Body of pancreas (tissue), 4 donors: ENCODE data around the gene UNC5A. TPM values are rescaled to one million over a fixed set of nuclear protein-coding genes. Genes with fewer than 3 reads are reported as not detected.

Source experiments
- ATAC-seq: fragments of 150-250 bp; one replicate; pipeline ENCODE4 v1.9.1; 2016
- DNase-seq, 4 donors: peaks; one replicate each; pipeline ENCODE4 v3.0.0-alpha.2; 2019
- H3K27ac ChIP-seq, 4 donors: fragments of 200-600 bp; sonication (generic); 1 replicate in 3 of 4; 2 replicates in 1 of 4; pipeline versions ENCODE4 v1.5.1 to v1.6.1; 2016 to 2019; ENCODE audit warnings: mild to moderate bottlenecking in 1 of 4, mixed read lengths in 1 of 4, moderate library complexity in 1 of 4
- H3K27me3 ChIP-seq, 2 donors: fragments of 200-600 bp; sonication (generic); one replicate each; pipeline ENCODE4 v1.6.0; 2016; ENCODE audit warnings: mild to moderate bottlenecking in 1 of 2
- H3K36me3 ChIP-seq, 2 donors: fragments of 200-600 bp; sonication (generic); replicated peaks in 1 of 2; 2 replicates each; pipeline ENCODE4 v1.5.1; 2016; ENCODE audit warnings: low read depth in 2 of 2; ENCODE audit not compliant: insufficient read depth in 1 of 2
- H3K4me1 ChIP-seq: fragments of 200-600 bp; sonication (generic); one replicate; pipeline ENCODE4 v1.6.0; 2016
- H3K4me3 ChIP-seq, 2 donors: fragments of 200-600 bp; sonication (generic); 1 replicate in 1 of 2; 2 replicates in 1 of 2; pipeline ENCODE4 v1.5.1; 2016 to 2019
- H3K9me3 ChIP-seq, 3 donors: fragments of 200-600 bp; sonication (generic); 1 replicate in 2 of 3; 2 replicates in 1 of 3; pipeline ENCODE4 v1.5.1; 2016
- CTCF ChIP-seq, 7 experiments: fragments of 450-650 bp in 4 of 7; fragments of 200-600 bp in 3 of 7; sonication (generic) in 3 of 7; IDR thresholded peaks; one replicate each; pipeline ENCODE4 v1.5.1; 2016 to 2019; ENCODE audit warnings: antibody characterized with exemption in 7 of 7
- POLR2A ChIP-seq, 3 donors: fragments of 450-650 bp; IDR thresholded peaks; one replicate each; pipeline ENCODE4 v1.6.1; 2016; ENCODE audit warnings: antibody characterized with exemption in 3 of 3, mild to moderate bottlenecking in 2 of 3
- WGBS, 2 donors: methylation state at CpG; one replicate each; pipeline ENCODE4 v1.1.5; 2017; 5-methylcytosine and 5-hydroxymethylcytosine counted together
- intact Hi-C: fragments of 100-400 bp; cut with DNase I; formaldehyde crosslinking; loops from one replicate; pipeline ENCODE4 v1.15.1; 2023
- total RNA-seq, 2 donors: library from RNA; depleted of rRNA; stranded (reverse); fragments of >200 nt; gene quantifications; one replicate each; pipeline ENCODE4 v1.1.0, GENCODE V29; 2016

The UNC5A gene
- total RNA-seq, 2 donors from 2014 or later: 0.52 to 0.66 TPM

DNA sequence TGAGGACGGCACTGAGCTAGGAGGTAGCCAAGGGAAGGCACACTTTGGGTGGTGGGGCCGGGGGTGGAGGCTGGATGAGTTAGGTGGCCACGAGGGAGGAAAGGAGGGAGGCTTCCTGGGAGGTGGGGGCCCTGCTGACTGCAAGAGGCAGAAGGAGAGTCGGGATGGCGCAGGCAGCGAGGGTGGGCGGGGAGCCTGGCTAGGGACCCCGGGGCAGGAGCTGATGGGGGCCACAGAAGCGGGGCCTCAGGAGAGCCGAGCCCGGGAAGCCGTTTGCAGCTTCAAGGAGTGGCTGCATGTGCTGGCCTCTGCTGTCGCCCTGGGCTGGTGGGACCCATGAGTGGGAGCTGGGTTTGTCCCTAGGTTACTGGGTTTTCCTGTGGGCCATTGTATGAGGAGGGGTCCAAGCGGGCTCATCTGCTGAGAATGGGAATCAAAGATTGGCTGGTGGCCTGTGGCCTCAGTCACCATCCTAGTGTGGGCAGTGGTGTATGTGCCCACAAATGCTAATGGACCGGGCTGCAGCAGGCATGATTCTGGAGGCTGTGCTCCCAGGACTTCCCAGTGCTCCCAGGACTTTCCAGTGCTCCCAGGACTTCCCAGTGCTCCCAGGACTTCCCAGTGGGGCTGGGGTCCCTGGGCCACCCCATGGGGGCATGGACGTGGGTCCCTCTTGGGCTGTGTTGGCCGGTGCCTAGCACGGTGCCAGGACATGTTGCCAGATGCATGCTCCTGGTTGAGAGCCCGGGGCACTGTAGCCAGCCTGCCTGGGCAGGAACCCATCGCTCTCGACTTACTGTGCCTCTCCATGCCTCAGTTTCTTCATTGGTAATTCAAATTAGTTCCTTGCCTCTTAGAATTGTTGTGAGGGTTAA, 40.2 kb downstream of the UNC5A start:
- no peak for TF ChIP-seq CTCF (IDR thresholded peaks at IDR 0.05)
- intact Hi-C loops: no loop called here
- Histone ChIP-seq H3K27me3 (peaks cover 0 to 4% of the 10 kb centered on the region in 2 donors), H3K36me3 (no peaks in the 10 kb centered on the region), H3K9me3 (no peaks in the 10 kb centered on the region), H3K27ac (no peak overlapping the region), H3K4me1 (no peaks in the 10 kb centered on the region), H3K4me3 (no peak overlapping the region)
- DNase-seq: no peak
- ATAC-seq: no peak
- 72 to 75% methylated on average over 16 to 17 of the region's 21 CpGs for WGBS, 2 donors

GRCh38 chr5:176851380-176851779, 41.0 kb downstream of the UNC5A start:
- H3K9me3 ChIP-seq: no peaks in the 10 kb centered on the region
- no peaks in the 10 kb centered on the region for H3K36me3 ChIP-seq
- no peak overlapping the region for H3K27ac ChIP-seq
- DNase-seq: no peak
- TF ChIP-seq CTCF (IDR thresholded peaks at IDR 0.05): no peak
- no peak for TF ChIP-seq POLR2A (IDR thresholded peaks at IDR 0.05)
- intact Hi-C loops: no loop called here
- H3K27me3 ChIP-seq: peaks cover 0 to 4% of the 10 kb centered on the region in 2 donors
- WGBS, 2 donors: 65 to 70% methylated on average over 3 to 11 of the region's 12 CpGs
- H3K4me3 ChIP-seq: no peak overlapping the region
- H3K4me1 ChIP-seq: no peaks in the 10 kb centered on the region
- ATAC-seq: no peak

DNA sequence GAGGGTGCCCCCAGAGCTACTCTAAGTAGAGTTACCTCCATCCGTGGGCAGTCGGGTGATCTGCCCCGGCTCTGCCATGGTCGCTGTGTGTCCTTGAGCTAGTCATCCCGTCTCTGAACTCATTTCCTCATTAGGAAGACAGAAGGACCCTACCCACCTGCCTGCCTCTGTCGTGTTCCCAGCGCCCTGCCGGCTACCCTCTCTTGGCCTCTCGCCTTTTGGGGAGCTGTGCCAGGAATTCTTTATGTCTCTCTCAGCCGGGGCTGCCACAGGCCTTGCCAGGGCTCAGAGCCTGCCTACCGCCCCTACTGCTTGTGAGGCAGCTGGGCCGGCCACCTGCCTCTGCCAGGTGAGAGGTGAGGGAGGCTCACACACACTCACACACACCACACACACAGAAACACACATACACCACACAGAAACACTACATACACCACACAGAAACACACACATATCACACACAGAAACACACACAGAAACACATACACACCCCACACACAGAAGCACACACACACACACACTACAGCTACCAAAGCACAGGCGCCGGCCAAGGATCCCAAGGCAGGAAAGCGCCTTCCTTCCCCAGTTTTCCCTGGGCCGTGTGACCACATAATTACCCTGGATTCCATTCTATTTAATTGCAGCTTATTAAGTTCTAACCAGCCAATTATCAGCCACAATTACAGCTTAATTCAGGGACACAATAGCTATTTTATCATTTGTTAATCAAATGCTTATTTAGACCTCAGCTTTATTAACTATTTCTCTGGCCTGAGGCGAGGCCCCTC, 41.7 kb downstream of the UNC5A start:
- Histone ChIP-seq H3K36me3 (no peaks in the 10 kb centered on the region), H3K9me3 (no peaks in the 10 kb centered on the region), H3K27ac (no peak overlapping the region), H3K27me3 (peaks cover 0 to 4% of the 10 kb centered on the region in 2 donors), H3K4me1 (no peaks in the 10 kb centered on the region), H3K4me3 (no peak overlapping the region)
- WGBS, 2 donors: 31 to 67% methylated on average over 5 to 17 of the region's 17 CpGs
- peak in 2 of 4 donors; percentile 31 to 32 for DNase-seq
- TF ChIP-seq CTCF (IDR thresholded peaks at IDR 0.05): no peak
- TF ChIP-seq POLR2A (IDR thresholded peaks at IDR 0.05): no peak
- no peak for ATAC-seq
- intact Hi-C loops: no loop called here

- TF ChIP-seq CTCF (IDR thresholded peaks at IDR 0.05) (no peak), POLR2A (IDR thresholded peaks at IDR 0.05) (no peak)
- ATAC-seq (no peak), DNase-seq (no peak)
- no peaks in the 10 kb centered on the region for H3K36me3 ChIP-seq
- 71 to 73% methylated on average over 16 to 20 of the region's 20 CpGs for WGBS, 2 donors
- peaks cover 0 to 4% of the 10 kb centered on the region in 2 donors for H3K27me3 ChIP-seq
- H3K9me3 ChIP-seq: no peaks in the 10 kb centered on the region
- H3K4me1 ChIP-seq: no peaks in the 10 kb centered on the region
- intact Hi-C loops: no loop called here
- H3K27ac ChIP-seq: no peak overlapping the region
- H3K4me3 ChIP-seq: no peak overlapping the region
Measured at GRCh38 chr5:176853151-176853778, 42.9 kb downstream of the UNC5A start.
